Fibroblast of villous mesenchyme (primary cell): ENCODE data around the gene EIPR1. TPM values are rescaled to one million over a fixed set of nuclear protein-coding genes. Genes with fewer than 3 reads are reported as not detected.

Source experiments
- DNase-seq: peaks from one replicate; pipeline ENCODE4 v3.0.0-alpha.2; 2010; ENCODE audit warnings: low read depth
- H3K4me3 ChIP-seq: 2 replicates; pipeline ENCODE4 v1.5.1; 2011; ENCODE audit warnings: low read depth, mild to moderate bottlenecking, low read length
- CTCF ChIP-seq: IDR thresholded peaks from 2 replicates; pipeline ENCODE4 v1.5.1; 2012; ENCODE audit warnings: low read depth, mild to moderate bottlenecking, low read length; ENCODE audit not compliant: insufficient read depth
- total RNA-seq: library from RNA; depleted of rRNA; stranded (reverse); fragments of >200 nt; gene quantifications from 2 replicates; pipeline ENCODE4 v1.2.3, GENCODE V29; 2012

The EIPR1 gene
- total RNA-seq, 1 donor: 32.4 TPM

GRCh38 chr2:3249476-3249962, 128.1 kb downstream of the EIPR1 start:
- TF ChIP-seq CTCF: no peak
- no peak for DNase-seq
- H3K4me3 ChIP-seq: no peak overlapping the region

- no peak for DNase-seq
- no peak overlapping the region for H3K4me3 ChIP-seq
- TF ChIP-seq CTCF: no peak
Measured at GRCh38 chr2:3248754-3249475, 128.7 kb downstream of the EIPR1 start.

- H3K4me3 ChIP-seq: no peak overlapping the region
- no peak for TF ChIP-seq CTCF
- no peak for DNase-seq
Measured at GRCh38 chr2:3246928-3247714, 130.5 kb downstream of the EIPR1 start.

GRCh38 chr2:3246406-3246805, 131.2 kb downstream of the EIPR1 start:
- H3K4me3 ChIP-seq: no peak overlapping the region
- TF ChIP-seq CTCF: no peak
- no peak for DNase-seq

DNA sequence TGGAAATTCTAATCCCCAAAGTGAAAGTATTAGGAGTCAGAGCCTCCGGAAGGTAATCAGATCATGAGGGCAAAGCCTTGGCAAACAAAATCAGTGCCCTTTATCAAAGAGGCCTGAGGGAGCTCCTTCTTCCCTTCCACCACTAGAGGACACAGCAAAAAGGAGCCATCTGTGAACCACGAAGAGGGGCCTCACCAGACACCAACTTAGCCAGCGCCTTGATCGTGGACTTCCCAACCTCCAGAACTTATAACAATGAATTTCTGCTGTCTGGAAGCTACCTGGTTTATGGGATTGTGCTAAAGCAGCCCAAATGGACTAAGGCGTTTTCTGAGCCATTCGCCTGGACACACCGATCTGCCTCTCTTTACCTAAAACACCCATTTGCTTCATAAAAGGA, 133.1 kb downstream of the EIPR1 start:
- H3K4me3 ChIP-seq: no peak overlapping the region
- no peak for DNase-seq
- TF ChIP-seq CTCF: no peak

DNA sequence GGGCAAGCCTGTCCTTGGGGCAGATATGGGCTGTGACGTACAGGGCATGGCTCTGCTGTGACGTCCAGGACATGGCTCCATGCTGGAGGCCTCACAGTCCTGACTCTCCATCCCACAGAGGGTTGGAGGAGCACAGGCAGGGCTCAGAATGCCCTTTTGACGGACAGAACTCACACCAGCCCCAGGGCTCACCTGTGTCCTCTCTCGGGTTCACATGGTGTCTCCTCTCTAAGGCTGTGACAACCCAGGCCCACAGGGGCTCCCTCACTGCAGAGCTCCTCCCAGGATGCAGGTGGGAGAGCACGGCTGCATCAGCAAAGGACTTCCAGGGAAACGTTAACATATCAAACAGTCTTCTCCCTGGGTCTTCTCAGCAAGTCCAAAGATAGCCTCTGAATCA, 133.8 kb downstream of the EIPR1 start:
- no peak for TF ChIP-seq CTCF
- H3K4me3 ChIP-seq: no peak overlapping the region
- DNase-seq: no peak
